A673 (cell line): ENCODE results near the gene ARPC1A. TPM values are rescaled to one million over a fixed set of nuclear protein-coding genes. Genes with fewer than 3 reads are reported as not detected.
"Not testable (repeated sequence)": the region's sequence is repeated elsewhere in the genome, so short reads cannot be mapped to it uniquely, and the experiment has no call there.

Experiments used
- BruUV-seq: library from RNA; stranded (reverse); fragments of 400-500 nt; replicated peaks from 2 replicates; lab custom pipeline; 2021; lab: Mats Ljungman, UMichigan
- CTCF ChIA-PET: fragments of 300-600 bp; sonication (Branson Sonifier 250); formaldehyde crosslinking; loops from one replicate; lab custom pipeline; 2022; ENCODE audit warnings: antibody characterized with exemption; lab: Charles Lee
- POLR2A ChIA-PET: fragments of 300-600 bp; sonication (Branson Sonifier 250); formaldehyde crosslinking; loops from one replicate; lab custom pipeline; 2022; ENCODE audit warnings: antibody characterized with exemption; ENCODE audit not compliant: low non-redundant PET; lab: Charles Lee
- DNase-seq: peaks from one replicate; pipeline ENCODE4 v3.0.0-alpha.2; 2015; ENCODE audit warnings: low spot score
- H3K27ac ChIP-seq: fragments of 200-600 bp; sonication (generic); 2 replicates; pipeline ENCODE4 v1.5.1; 2016; ENCODE audit warnings: mixed run types, low read depth, mild to moderate bottlenecking, mixed read lengths, antibody characterized with exemption, low read length; ENCODE audit not compliant: poor library complexity, severe bottlenecking
- H3K27me3 ChIP-seq: fragments of 200-600 bp; sonication (generic); replicated peaks from 2 replicates; pipeline ENCODE4 v1.6.1; 2017; ENCODE audit warnings: mixed run types, low read depth, mild to moderate bottlenecking, mixed read lengths, antibody characterized with exemption, low read length; ENCODE audit not compliant: insufficient read depth, poor library complexity
- H3K36me3 ChIP-seq: fragments of 200-600 bp; sonication (generic); 2 replicates; pipeline ENCODE4 v1.6.1; 2016; ENCODE audit warnings: mixed run types, mild to moderate bottlenecking, mixed read lengths, antibody characterized with exemption, low read length; ENCODE audit not compliant: insufficient read depth, poor library complexity, severe bottlenecking
- H3K4me1 ChIP-seq: fragments of 200-600 bp; sonication (generic); 2 replicates; pipeline ENCODE4 v1.6.1; 2017; ENCODE audit warnings: mixed run types, mild to moderate bottlenecking, mixed read lengths, antibody characterized with exemption, low read length; ENCODE audit not compliant: insufficient read depth, poor library complexity, severe bottlenecking
- H3K4me3 ChIP-seq: fragments of 200-600 bp; sonication (generic); 2 replicates; pipeline ENCODE4 v1.5.1; 2016; ENCODE audit warnings: low read depth, mixed run types, mild to moderate bottlenecking, mixed read lengths, low read length; ENCODE audit not compliant: poor library complexity, severe bottlenecking
- H3K9me3 ChIP-seq: fragments of 200-600 bp; sonication (generic); 2 replicates; pipeline ENCODE4 v1.6.1; 2016; ENCODE audit warnings: mixed run types, low read depth, mild to moderate bottlenecking, mixed read lengths, antibody characterized with exemption, low read length; ENCODE audit not compliant: poor library complexity, severe bottlenecking
- CTCF ChIP-seq: fragments of 300-800, 200-600 bp; sonication (generic); conservative IDR thresholded peaks from 2 replicates; pipeline ENCODE4 v1.5.1; 2017; ENCODE audit warnings: low read depth, mild to moderate bottlenecking, antibody characterized with exemption, low read length, moderate library complexity, mixed read lengths
- EZH2 ChIP-seq: fragments of 200-600 bp; sonication (generic); IDR thresholded peaks from 2 replicates; pipeline ENCODE4 v1.6.1; 2017; ENCODE audit warnings: borderline replicate concordance, low read depth, mild to moderate bottlenecking, mixed read lengths, antibody characterized with exemption, low read length; ENCODE audit not compliant: poor library complexity, severe bottlenecking
- intact Hi-C: fragments of 100-400 bp; cut with micrococcal nuclease; formaldehyde crosslinking; loops from one replicate; pipeline ENCODE4 v1.10.0; 2022; ENCODE audit not compliant: unreplicated experiment
- total RNA-seq: library from RNA; stranded (reverse); gene quantifications from 2 replicates; pipeline ENCODE4 v1.2.3, GENCODE V29; 2021

Gene ARPC1A
- total RNA-seq, 1 experiment from 2014 or later: 167 TPM

GRCh38 chr7:99287779-99288534, 37.7 kb upstream of the ARPC1A start:
- CTCF ChIA-PET: no interaction called here
- POLR2A ChIA-PET: no interaction called here

GRCh38 chr7:99289185-99289584, 36.5 kb upstream of the ARPC1A start:
- ChIA-PET POLR2A (no interaction called here), CTCF (no interaction called here)
- no peaks in the 10 kb centered on the region for H3K27me3 ChIP-seq
- TF ChIP-seq CTCF: no peak
- no peak for TF ChIP-seq EZH2
- H3K4me3 ChIP-seq: no peak overlapping the region
- DNase-seq: no peak
- no peaks in the 10 kb centered on the region for H3K9me3 ChIP-seq
- no TSS peak for BruUV-seq
- no peak overlapping the region for H3K27ac ChIP-seq
- H3K4me1 ChIP-seq: no peaks in the 10 kb centered on the region
- H3K36me3 ChIP-seq: no peaks in the 10 kb centered on the region
- intact Hi-C loops: no loop called here

More at GRCh38 chr7:99287779-99288534, 37.7 kb upstream of the ARPC1A start:
- no peak overlapping the region for H3K27ac ChIP-seq
- no peak for DNase-seq
- H3K36me3 ChIP-seq: no peaks in the 10 kb centered on the region
- TF ChIP-seq CTCF (no peak), EZH2 (no peak)
- H3K4me1 ChIP-seq: no peaks in the 10 kb centered on the region
- H3K9me3 ChIP-seq: no peaks in the 10 kb centered on the region
- no peak overlapping the region for H3K4me3 ChIP-seq
- H3K27me3 ChIP-seq: no peaks in the 10 kb centered on the region
- intact Hi-C loops: no loop called here
- no TSS peak for BruUV-seq

DNA sequence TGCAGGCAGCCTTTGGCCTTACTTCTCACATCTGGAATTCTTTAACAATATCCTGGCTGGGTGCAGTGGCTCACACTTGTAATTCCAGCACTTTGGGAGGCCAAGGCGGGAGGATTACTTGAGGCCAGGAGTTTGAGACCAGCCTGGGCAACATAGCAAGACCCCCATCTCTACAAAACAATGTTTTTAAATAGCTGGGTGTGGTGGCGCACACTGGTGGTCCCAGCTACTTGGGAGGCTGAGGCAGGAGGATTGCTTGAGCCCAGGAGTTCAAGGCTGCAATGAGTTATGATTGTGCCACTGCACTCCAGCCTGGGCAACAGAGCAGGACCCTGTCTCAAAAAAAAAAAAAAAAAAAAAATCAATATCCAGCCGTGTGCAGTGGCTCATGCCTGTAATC, 35.5 kb upstream of the ARPC1A start:
- BruUV-seq, H3K27me3 ChIP-seq, intact Hi-C loops, CTCF ChIA-PET, H3K36me3 ChIP-seq, POLR2A ChIA-PET, H3K9me3 ChIP-seq, H3K4me1 ChIP-seq, DNase-seq, H3K4me3 ChIP-seq, H3K27ac ChIP-seq: not testable (repeated sequence)
